Gastrocnemius medialis (tissue), 4 donors: ENCODE data around the gene CDH4. TPM values are rescaled to one million over a fixed set of nuclear protein-coding genes. Genes with fewer than 3 reads are reported as not detected.

Experiments
- ATAC-seq, 2 donors: fragments of 150-250 bp; one replicate each; pipeline ENCODE4 v1.9.1; 2016
- DNase-seq, 2 donors: peaks; one replicate each; pipeline ENCODE4 v3.0.0-alpha.2; 2019
- H3K27ac ChIP-seq, 4 donors: fragments of 200-600 bp; sonication (generic); 1 replicate in 1 of 4; 2 replicates in 3 of 4; pipeline ENCODE4 v1.5.1; 2016 to 2018; ENCODE audit warnings: mild to moderate bottlenecking in 2 of 4, moderate library complexity in 1 of 4
- H3K27me3 ChIP-seq, 3 donors: fragments of 200-600 bp; sonication (generic) in 2 of 3; 1 replicate in 1 of 3; 2 replicates in 2 of 3; pipeline versions ENCODE4 v1.5.1 to v1.6.0; 2016 to 2019; ENCODE audit warnings: mild to moderate bottlenecking in 1 of 3, moderate library complexity in 1 of 3
- H3K36me3 ChIP-seq, 2 donors: fragments of 200-600 bp; sonication (generic) in 1 of 2; one replicate each; pipeline ENCODE4 v1.5.1; 2017 to 2018
- H3K4me1 ChIP-seq, 2 donors: fragments of 200-600 bp; sonication (generic) in 1 of 2; one replicate each; pipeline ENCODE4 v1.5.1; 2016 to 2017; ENCODE audit warnings: mild to moderate bottlenecking in 2 of 2
- H3K4me3 ChIP-seq, 4 donors: fragments of 200-600 bp; sonication (generic) in 3 of 4; 1 replicate in 1 of 4; 2 replicates in 3 of 4; pipeline ENCODE4 v1.5.1; 2016 to 2019; ENCODE audit warnings: mild to moderate bottlenecking in 2 of 4
- H3K9me3 ChIP-seq, 3 donors: fragments of 200-600 bp; sonication (generic) in 2 of 3; 1 replicate in 1 of 3; 2 replicates in 2 of 3; pipeline ENCODE4 v1.5.1; 2016 to 2019
- POLR2A ChIP-seq, 2 donors: fragments of 450-650 bp; IDR thresholded peaks; one replicate each; pipeline ENCODE4 v1.6.1; 2017; ENCODE audit warnings: antibody characterized with exemption in 2 of 2, mild to moderate bottlenecking in 2 of 2, moderate library complexity in 2 of 2
- in situ Hi-C, 4 donors: fragments of 200-750 bp; cut with MboI; loops; one replicate each; pipeline versions ENCODE4 v1.15.0 to v1.8.0; 2017; ENCODE audit warnings: low sequenced_read_pairs in 4 of 4
- intact Hi-C: fragments of 100-400 bp; cut with DNase I; formaldehyde crosslinking; loops from one replicate; pipeline ENCODE4 v1.15.1; 2023; ENCODE audit warnings: low total_unique reads
- total RNA-seq, 4 donors: library from RNA; depleted of rRNA; stranded (reverse); fragments of >200 nt; gene quantifications; one replicate each; pipeline versions ENCODE4 v1.1.0 to v1.2.3, GENCODE V29; 2016
- TF ChIP-seq, protein P1 (sequence below), 5 experiments: fragments of 450-650 bp in 3 of 5; fragments of 200-600 bp in 2 of 5; sonication (generic) in 2 of 5; IDR thresholded peaks in 4 of 5; conservative IDR thresholded peaks in 1 of 5; 1 replicate in 4 of 5; 2 replicates in 1 of 5; pipeline ENCODE4 v1.5.1; 2016 to 2019; ENCODE audit warnings: antibody characterized with exemption in 5 of 5, mild to moderate bottlenecking in 3 of 5, moderate library complexity in 3 of 5

Gene CDH4
- total RNA-seq, 4 donors from 2014 or later: 0.38 to 1.2 (median 0.86) TPM

DNA sequence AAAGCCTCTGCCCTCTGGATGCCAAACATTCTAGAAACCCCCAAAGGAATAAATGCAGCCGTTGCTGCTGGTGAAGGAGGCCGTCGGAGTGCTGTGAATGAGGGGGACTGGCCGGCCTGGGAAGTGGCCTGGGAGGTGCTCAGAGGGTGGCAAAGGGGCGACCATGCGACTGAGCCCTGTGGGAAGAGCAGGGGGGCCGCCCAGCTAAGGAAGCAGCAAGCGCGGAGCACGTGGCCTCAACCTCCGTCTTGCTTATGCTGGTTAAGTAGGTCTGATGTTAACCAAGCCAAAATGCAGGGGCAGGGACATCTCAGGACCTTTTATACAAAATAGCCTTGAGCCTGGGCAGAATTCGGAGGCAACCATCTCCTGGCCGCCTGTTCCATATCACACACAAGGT, 432.1 kb downstream of the CDH4 start:
- H3K4me3 ChIP-seq: no peak overlapping the region
- H3K9me3 ChIP-seq: no peaks in the 10 kb centered on the region
- DNase-seq (no peak), ATAC-seq (no peak)
- H3K27me3 ChIP-seq: no peaks in the 10 kb centered on the region
- in situ Hi-C loops: no loop called here
- H3K27ac ChIP-seq: no peak overlapping the region
- intact Hi-C loops: no loop called here
- H3K36me3 ChIP-seq: no peaks in the 10 kb centered on the region
- TF ChIP-seq POLR2A (IDR thresholded peaks at IDR 0.05): no peak
- TF ChIP-seq, protein P1, sequence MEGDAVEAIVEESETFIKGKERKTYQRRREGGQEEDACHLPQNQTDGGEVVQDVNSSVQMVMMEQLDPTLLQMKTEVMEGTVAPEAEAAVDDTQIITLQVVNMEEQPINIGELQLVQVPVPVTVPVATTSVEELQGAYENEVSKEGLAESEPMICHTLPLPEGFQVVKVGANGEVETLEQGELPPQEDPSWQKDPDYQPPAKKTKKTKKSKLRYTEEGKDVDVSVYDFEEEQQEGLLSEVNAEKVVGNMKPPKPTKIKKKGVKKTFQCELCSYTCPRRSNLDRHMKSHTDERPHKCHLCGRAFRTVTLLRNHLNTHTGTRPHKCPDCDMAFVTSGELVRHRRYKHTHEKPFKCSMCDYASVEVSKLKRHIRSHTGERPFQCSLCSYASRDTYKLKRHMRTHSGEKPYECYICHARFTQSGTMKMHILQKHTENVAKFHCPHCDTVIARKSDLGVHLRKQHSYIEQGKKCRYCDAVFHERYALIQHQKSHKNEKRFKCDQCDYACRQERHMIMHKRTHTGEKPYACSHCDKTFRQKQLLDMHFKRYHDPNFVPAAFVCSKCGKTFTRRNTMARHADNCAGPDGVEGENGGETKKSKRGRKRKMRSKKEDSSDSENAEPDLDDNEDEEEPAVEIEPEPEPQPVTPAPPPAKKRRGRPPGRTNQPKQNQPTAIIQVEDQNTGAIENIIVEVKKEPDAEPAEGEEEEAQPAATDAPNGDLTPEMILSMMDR (IDR thresholded peaks at IDR 0.05 in 4 of 5, conservative IDR thresholded peaks at IDR 0.05 in 1 of 5): no peak
- no peaks in the 10 kb centered on the region for H3K4me1 ChIP-seq

DNA sequence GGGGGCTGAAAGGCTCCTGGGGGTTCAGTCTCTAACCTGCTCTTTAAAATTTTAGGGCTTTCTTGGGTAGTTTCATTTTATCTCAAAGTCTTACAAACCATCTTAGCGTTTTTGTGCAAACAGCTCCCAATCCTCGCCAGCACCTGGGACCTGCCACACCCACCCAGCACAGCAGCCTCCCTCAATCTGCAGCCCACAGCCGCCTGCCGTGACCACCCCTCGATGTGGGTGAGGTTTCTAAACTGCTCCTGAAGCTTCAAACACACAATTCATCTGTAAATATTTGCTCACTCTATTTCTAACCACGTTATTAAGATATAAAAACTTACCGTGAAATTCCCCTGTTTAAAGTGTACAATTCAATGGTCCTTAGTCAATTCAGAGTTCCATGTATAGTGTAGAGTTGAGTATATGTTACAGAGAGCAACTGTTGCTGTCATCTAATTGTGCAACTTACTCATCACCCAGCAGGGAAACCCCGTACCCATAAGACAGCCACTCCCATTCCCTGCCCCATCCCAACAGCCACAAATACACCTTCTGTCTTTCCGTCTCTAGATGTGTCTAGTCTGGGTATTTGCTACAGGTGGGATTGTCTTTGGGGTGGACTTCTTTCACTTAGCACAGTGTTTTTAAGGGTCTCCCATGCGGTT, 432.6 kb downstream of the CDH4 start:
- Histone ChIP-seq H3K27ac (no peak overlapping the region), H3K9me3 (no peaks in the 10 kb centered on the region), H3K27me3 (no peaks in the 10 kb centered on the region), H3K4me1 (no peaks in the 10 kb centered on the region), H3K4me3 (no peak overlapping the region), H3K36me3 (no peaks in the 10 kb centered on the region)
- no peak for TF ChIP-seq POLR2A (IDR thresholded peaks at IDR 0.05)
- TF ChIP-seq, protein P1 (IDR thresholded peaks at IDR 0.05 in 4 of 5, conservative IDR thresholded peaks at IDR 0.05 in 1 of 5): no peak
- ATAC-seq: no peak
- DNase-seq: no peak
- in situ Hi-C loops: no loop called here
- intact Hi-C loops: no loop called here

GRCh38 chr20:61685462-61685861, 433.4 kb downstream of the CDH4 start:
- in situ Hi-C loops: no loop called here
- H3K27me3 ChIP-seq: no peaks in the 10 kb centered on the region
- no peaks in the 10 kb centered on the region for H3K36me3 ChIP-seq

GRCh38 chr20:61686051-61686936, 434.2 kb downstream of the CDH4 start:
- no peak for ATAC-seq
- Histone ChIP-seq H3K4me3 (no peak overlapping the region), H3K4me1 (no peaks in the 10 kb centered on the region), H3K27ac (no peak overlapping the region), H3K27me3 (no peaks in the 10 kb centered on the region), H3K9me3 (no peaks in the 10 kb centered on the region), H3K36me3 (no peaks in the 10 kb centered on the region)
- in situ Hi-C loops (no loop called here), intact Hi-C loops (no loop called here)
- TF ChIP-seq POLR2A (IDR thresholded peaks at IDR 0.05): no peak
- TF ChIP-seq, protein P1 (IDR thresholded peaks at IDR 0.05 in 4 of 5, conservative IDR thresholded peaks at IDR 0.05 in 1 of 5): no peak
- DNase-seq: no peak

More at GRCh38 chr20:61685462-61685861, 433.4 kb downstream of the CDH4 start:
- no peak for DNase-seq
- Histone ChIP-seq H3K4me3 (no peak overlapping the region), H3K4me1 (no peaks in the 10 kb centered on the region), H3K9me3 (no peaks in the 10 kb centered on the region), H3K27ac (no peak overlapping the region)
- intact Hi-C loops: no loop called here
- TF ChIP-seq, protein P1 (IDR thresholded peaks at IDR 0.05 in 4 of 5, conservative IDR thresholded peaks at IDR 0.05 in 1 of 5): no peak
- no peak for TF ChIP-seq POLR2A (IDR thresholded peaks at IDR 0.05)
- no peak for ATAC-seq
